HL-60 (cell line): ENCODE results near the gene CALN1.

Source experiments
- DNase-seq, 2 experiments: peaks; one replicate each; pipeline ENCODE4 v3.0.0-alpha.2; 2010 to 2020; ENCODE audit warnings: low read depth in 1 of 2, low spot score in 1 of 2
- H3K27ac ChIP-seq: fragments of 250-450 bp; sonication (Bioruptor Pico); replicated peaks from 2 replicates; pipeline ENCODE4 v1.5.1; 2020; ENCODE audit warnings: mild to moderate bottlenecking, moderate library complexity
- H3K27me3 ChIP-seq: fragments of 250-450 bp; sonication (Bioruptor Pico); 2 replicates; pipeline ENCODE4 v1.5.1; 2021; ENCODE audit warnings: mild to moderate bottlenecking, moderate library complexity; ENCODE audit not compliant: insufficient read depth, poor library complexity, severe bottlenecking
- H3K4me3 ChIP-seq: replicated peaks from 2 replicates; pipeline ENCODE4 v1.5.1; 2011; ENCODE audit warnings: mild to moderate bottlenecking, control low read depth, low read length; ENCODE audit not compliant: insufficient read depth
- GABPA ChIP-seq: IDR thresholded peaks from 2 replicates; pipeline ENCODE4 v1.6.1; 2012; ENCODE audit warnings: low read depth
- POLR2AphosphoS5 ChIP-seq: IDR thresholded peaks from 2 replicates; pipeline ENCODE4 v1.6.1; 2012; ENCODE audit warnings: low read depth
- SPI1 ChIP-seq: IDR thresholded peaks from 2 replicates; pipeline ENCODE4 v1.6.1; 2012; ENCODE audit warnings: low read depth, mild to moderate bottlenecking, borderline replicate concordance
- TF ChIP-seq, protein P1 (sequence below): IDR thresholded peaks from 2 replicates; pipeline ENCODE4 v1.6.1; 2012; ENCODE audit warnings: low read depth; ENCODE audit not compliant: insufficient replicate concordance
- TF ChIP-seq, protein P2 (sequence below): IDR thresholded peaks from one replicate; pipeline ENCODE4 v1.5.1; 2011; ENCODE audit warnings: low read length, control low read depth, inconsistent platforms; ENCODE audit not compliant: insufficient read depth

The CALN1 gene

DNA sequence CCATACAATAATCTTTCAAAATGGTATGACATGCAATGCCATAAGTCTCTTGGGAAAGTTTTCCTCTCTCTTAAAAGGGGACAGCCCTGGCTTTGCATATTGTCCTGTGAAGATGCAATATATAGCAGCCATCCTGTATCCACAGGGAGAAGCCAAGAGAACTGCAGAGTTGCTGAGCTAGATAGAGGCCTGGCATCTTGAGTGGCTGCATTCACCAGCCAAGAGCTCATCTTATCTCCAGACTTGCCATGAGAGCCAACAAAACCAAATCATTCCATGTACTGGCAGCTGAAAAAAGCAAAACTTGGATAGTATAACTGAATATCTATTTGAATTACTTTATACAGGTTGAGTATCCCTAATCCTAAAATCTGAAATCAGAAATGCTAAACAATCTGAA is 348.8 kb downstream of the CALN1 start:
- no peak for DNase-seq
- no peak overlapping the region for H3K27ac ChIP-seq
- H3K4me3 ChIP-seq, result no peak overlapping the region
- no peaks in the 10 kb centered on the region for H3K27me3 ChIP-seq
- TF ChIP-seq, protein P1, sequence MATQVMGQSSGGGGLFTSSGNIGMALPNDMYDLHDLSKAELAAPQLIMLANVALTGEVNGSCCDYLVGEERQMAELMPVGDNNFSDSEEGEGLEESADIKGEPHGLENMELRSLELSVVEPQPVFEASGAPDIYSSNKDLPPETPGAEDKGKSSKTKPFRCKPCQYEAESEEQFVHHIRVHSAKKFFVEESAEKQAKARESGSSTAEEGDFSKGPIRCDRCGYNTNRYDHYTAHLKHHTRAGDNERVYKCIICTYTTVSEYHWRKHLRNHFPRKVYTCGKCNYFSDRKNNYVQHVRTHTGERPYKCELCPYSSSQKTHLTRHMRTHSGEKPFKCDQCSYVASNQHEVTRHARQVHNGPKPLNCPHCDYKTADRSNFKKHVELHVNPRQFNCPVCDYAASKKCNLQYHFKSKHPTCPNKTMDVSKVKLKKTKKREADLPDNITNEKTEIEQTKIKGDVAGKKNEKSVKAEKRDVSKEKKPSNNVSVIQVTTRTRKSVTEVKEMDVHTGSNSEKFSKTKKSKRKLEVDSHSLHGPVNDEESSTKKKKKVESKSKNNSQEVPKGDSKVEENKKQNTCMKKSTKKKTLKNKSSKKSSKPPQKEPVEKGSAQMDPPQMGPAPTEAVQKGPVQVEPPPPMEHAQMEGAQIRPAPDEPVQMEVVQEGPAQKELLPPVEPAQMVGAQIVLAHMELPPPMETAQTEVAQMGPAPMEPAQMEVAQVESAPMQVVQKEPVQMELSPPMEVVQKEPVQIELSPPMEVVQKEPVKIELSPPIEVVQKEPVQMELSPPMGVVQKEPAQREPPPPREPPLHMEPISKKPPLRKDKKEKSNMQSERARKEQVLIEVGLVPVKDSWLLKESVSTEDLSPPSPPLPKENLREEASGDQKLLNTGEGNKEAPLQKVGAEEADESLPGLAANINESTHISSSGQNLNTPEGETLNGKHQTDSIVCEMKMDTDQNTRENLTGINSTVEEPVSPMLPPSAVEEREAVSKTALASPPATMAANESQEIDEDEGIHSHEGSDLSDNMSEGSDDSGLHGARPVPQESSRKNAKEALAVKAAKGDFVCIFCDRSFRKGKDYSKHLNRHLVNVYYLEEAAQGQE, result no peak
- TF ChIP-seq SPI1 (no peak), GABPA (no peak), POLR2AphosphoS5 (no peak)
- TF ChIP-seq, protein P2, sequence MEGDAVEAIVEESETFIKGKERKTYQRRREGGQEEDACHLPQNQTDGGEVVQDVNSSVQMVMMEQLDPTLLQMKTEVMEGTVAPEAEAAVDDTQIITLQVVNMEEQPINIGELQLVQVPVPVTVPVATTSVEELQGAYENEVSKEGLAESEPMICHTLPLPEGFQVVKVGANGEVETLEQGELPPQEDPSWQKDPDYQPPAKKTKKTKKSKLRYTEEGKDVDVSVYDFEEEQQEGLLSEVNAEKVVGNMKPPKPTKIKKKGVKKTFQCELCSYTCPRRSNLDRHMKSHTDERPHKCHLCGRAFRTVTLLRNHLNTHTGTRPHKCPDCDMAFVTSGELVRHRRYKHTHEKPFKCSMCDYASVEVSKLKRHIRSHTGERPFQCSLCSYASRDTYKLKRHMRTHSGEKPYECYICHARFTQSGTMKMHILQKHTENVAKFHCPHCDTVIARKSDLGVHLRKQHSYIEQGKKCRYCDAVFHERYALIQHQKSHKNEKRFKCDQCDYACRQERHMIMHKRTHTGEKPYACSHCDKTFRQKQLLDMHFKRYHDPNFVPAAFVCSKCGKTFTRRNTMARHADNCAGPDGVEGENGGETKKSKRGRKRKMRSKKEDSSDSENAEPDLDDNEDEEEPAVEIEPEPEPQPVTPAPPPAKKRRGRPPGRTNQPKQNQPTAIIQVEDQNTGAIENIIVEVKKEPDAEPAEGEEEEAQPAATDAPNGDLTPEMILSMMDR, result no peak

DNA sequence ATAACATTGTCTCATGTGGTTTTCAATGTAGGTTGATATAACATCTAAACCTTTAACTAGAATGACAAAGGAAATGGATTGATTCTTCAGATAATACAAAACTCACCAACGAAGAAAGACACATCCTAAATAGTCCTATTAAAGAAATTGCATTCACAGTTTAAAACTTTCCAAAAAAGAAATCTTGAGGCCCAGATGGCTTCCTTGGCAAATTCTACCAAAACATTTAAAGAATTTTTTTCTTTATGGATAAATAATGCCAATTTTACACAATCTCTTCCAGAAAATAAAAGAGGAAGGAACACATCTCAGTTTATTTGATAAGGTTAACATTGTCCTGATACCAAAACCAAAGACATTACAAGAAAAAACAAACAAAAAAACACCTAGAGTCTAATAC is 349.5 kb downstream of the CALN1 start:
- TF ChIP-seq, protein P2, result no peak
- TF ChIP-seq GABPA, result no peak
- TF ChIP-seq, protein P1, result no peak
- TF ChIP-seq POLR2AphosphoS5, result no peak
- no peak for TF ChIP-seq SPI1
- no peaks in the 10 kb centered on the region for H3K27me3 ChIP-seq
- no peak for DNase-seq
- H3K27ac ChIP-seq, result no peak overlapping the region
- H3K4me3 ChIP-seq, result no peak overlapping the region

DNA sequence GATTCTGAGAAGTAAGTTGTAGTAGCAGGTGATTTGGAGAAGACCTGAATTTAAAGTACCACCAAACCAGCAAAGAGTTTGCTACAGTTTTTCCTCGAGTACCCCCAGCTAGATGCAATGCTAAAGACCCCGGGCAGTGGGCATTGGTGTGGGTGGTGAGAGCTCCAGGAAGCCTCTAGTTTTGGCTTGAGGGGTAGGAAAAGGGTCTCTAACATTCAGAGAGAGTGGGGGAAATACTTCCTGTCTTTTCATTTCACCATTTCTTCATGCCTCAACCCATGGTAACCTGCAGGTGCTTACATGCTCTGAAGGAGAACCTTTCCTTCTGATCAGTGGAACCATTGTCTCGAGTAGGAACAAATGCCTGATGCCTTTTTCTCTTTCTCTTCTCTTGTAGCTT is 352.2 kb downstream of the CALN1 start:
- Histone ChIP-seq H3K27me3 (no peaks in the 10 kb centered on the region), H3K4me3 (no peak overlapping the region), H3K27ac (no peak overlapping the region)
- DNase-seq, result no peak
- TF ChIP-seq, protein P1, result no peak
- TF ChIP-seq, protein P2, result no peak
- no peak for TF ChIP-seq GABPA
- no peak for TF ChIP-seq SPI1
- TF ChIP-seq POLR2AphosphoS5, result no peak
